ENCODE measurements around the gene C1orf53.
"Not testable (repeated sequence)": the region's sequence is repeated elsewhere in the genome, so short reads cannot be mapped to it uniquely, and the experiment has no call there.

C1orf53 gene

DNA sequence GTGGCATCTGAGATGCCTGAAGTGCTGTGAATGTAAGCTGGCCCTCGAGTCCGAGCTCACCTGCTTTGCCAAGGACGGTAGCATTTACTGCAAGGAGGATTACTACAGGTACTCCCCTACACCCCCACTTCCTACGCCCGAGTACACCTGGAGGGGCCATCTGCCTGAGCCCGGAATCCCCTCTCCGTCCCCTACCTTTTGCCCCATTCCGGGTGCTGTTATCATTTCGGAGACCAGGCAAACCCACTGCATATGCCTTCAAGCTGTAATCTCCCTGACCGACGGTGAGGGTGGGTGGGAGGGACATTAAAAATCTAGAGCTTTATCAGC, 17.6 kb downstream of the C1orf53 start:
- no peak for DNase-seq

DNA sequence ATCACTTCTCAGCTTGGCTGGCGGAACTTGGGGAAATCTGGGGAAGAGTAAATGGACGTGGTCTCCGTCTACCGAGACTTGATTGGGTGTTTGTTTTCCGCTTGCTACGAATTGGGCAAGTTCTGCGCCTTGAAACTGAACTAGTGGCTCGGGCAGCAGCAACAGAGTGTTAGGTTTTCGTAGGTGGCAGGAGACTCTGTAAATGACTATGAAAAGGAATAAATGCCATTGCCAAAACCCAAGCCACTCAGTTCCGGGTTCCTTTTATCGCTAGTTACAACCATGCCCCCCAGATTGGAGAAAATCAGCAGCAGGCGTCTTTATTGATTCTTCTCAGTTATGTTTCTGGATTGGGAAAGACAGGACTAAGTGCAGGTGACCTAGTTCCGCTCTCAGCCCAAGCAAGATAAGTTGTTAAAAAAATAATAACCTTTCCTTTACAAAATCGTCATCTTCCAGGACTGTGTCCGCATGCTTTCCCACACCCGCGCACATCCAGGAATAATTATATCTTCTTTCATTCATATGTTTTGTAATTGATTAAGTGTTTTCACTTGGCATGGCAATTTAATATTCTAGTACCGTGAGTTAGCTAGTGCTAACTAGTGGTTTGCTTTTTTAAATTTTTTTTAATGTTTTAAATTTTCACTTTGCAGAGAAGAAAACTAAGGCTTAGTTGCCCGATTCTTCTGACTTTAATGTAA, 18.1 kb downstream of the C1orf53 start:
- intact Hi-C loops (cut with DNase I), result loop anchor here (10.0 kb wide), 2 partner anchors 306 to 396 kb away; no protein-coding TSS in a partner anchor
- no peak for DNase-seq

More for the DNA sequence above, 17.6 kb downstream of the C1orf53 start:
- intact Hi-C loops (cut with DNase I), result loop anchor here (10.0 kb wide), 2 partner anchors 305 to 395 kb away; no protein-coding TSS in a partner anchor

DNA sequence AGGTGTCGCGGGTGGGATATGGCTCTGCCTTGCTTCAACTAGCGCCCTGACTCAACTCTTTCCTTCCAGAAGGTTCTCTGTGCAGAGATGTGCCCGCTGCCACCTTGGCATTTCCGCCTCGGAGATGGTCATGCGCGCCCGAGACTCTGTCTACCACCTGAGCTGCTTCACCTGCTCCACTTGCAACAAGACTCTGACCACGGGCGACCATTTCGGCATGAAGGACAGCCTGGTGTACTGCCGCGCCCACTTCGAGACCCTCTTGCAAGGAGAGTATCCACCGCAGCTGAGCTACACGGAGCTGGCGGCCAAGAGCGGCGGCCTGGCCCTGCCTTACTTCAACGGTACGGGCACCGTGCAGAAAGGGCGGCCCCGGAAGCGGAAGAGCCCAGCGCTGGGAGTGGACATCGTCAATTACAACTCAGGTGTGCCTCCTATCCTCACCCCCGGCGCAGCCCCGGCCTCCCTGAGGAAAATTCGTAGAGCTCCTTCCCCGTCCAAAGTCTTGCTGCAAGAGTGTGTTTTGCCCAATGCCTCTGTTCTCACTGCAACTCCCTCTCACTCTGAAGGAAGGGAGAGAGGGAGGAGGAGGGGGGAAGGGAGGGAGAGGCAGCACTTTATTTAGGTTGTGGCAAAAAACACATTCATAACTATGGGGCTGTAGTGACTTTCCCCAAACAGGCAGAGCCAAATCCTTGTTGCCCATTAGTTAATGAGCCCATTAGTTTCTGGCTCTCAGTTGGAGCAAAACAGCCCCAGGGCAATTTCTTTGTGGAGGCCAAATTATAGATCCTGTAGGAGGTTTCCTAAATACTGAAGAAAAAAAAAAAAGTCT, 19.0 kb downstream of the C1orf53 start:
- intact Hi-C loops (cut with DNase I), result loop anchor here (10.0 kb wide), 2 partner anchors 307 to 397 kb away; no protein-coding TSS in a partner anchor
- no peak for DNase-seq

DNA sequence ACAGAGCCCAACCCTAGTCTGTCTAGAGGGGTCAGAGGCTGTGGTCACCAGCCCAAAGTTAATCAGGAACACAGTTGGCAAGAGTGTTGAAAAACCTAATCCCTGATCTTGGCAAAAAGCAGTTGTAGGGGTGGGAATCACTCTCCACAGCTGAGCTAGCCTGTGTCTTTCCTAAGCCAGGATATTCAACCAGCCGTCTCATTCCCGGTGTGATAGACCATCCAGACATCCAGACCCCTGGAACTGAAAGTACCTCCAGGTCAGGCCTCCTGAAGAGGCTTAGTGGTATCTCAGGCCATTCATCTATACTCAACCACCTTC, 19.6 kb downstream of the C1orf53 start:
- DNase-seq, result no peak
- intact Hi-C loops (cut with DNase I), result loop anchor here (10.0 kb wide), 2 partner anchors 307 to 397 kb away; no protein-coding TSS in a partner anchor

DNA sequence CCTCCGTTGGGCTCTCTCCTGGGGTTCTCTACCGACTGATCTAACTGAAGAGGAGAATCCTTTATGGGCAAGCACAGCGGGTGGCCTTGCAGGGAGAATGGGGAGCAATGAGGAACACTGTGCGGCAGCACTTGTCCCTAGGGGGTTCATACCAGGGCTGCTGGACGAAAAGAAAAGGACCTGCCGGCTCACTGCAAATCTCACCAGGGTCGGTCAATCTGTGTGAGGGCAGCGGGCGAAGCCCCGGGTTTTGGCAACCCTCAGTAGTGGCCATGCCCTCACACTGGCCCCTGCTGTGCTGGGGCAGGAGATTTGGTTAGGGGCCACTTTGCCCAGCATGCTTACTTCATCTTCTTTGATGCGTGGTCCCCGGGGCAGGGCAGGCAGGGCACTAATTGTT, 20.6 kb downstream of the C1orf53 start:
- no peak for DNase-seq
- intact Hi-C loops (cut with DNase I), result loop anchor here (10.0 kb wide), 2 partner anchors 308 to 398 kb away; no protein-coding TSS in a partner anchor

DNA sequence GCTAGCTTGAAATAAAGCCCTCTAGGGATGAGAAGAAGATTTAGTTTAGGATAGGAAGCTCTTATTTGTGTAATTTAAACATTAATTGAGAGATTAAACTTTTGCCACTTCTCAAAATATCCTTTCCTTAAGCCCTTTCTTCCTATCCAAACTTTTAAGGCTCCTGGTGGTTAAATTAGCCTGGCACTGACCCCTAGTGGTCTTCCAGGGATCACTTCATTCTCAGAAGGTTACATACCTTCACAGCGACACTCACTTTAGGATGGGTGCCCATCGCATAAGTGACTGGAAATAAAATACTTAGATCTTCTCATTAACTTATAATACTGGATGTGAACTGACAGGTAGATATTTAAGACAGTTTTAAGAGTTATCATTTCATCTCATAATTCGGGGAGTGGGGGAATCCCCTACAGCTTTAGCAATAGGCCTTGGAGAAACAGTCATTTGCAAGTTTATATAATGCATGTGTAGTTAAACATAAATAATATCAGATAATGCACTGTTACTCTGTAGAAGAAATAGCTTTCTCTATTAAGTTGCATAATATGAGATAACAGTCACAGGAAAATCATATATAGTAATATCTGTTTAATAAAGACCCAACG, 22.2 kb downstream of the C1orf53 start:
- intact Hi-C loops (cut with DNase I), result loop anchor here (10.0 kb wide), 2 partner anchors 310 to 400 kb away; no protein-coding TSS in a partner anchor

DNA sequence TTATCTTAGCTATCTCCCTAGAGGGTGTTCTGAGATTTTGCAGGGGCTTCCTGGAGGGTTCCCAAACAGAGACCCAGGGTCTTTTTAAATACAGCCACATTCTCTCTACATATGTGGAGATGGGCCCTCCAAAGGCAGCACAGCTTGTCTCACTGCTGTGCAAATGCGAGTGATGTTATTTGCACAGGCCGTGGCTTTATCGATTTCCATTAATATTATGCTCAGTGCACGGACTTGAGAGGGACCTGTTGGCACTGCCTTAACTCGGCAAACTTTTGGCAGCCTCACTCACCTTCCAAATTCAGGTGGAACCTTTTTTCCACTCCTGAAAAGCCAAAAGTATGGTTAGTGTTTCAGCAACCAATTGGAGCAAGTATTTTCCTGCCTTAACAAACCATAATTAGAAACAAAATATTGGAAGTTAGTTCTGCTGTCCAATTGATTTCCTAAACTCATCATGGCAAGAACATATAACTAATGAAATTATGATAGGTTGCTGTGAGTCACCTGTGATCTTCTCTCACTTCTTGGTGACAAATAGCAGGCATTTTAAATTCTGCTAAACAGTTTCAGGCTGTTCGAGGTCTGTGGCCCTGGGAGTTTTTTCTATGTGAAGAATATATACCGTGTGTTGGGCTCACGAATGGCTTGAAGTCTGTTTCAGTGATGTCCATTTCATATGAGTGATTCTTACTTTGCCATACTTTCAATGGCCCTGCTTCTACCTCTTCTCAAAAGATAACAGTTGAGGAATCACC, 25.7 kb downstream of the C1orf53 start:
- intact Hi-C loops (cut with DNase I), result loop anchor here (10.0 kb wide), 2 partner anchors 313 to 403 kb away; no protein-coding TSS in a partner anchor
- DNase-seq, result no peak

More for the DNA sequence above, 22.2 kb downstream of the C1orf53 start:
- DNase-seq, result no peak

DNA sequence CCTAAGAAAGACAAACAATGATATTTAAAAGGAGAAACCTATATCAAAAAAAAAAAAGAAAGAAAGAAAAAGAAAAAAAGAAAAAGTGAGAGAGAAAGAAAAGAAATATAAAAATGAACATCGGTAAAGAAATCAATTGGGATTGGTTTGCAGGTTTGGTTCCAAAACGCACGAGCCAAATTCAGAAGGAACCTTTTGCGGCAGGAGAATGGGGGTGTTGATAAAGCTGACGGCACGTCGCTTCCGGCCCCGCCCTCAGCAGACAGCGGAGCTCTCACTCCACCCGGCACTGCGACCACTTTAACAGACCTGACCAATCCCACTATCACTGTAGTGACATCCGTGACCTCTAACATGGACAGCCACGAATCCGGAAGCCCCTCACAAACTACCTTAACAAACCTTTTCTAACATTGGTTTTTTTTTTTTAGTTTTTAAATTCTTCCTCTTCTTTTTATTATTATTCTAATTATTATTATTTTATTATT, 26.5 kb downstream of the C1orf53 start:
- intact Hi-C loops (cut with DNase I), result loop anchor here (10.0 kb wide), 2 partner anchors 314 to 404 kb away; no protein-coding TSS in a partner anchor
- DNase-seq, result no peak

DNA sequence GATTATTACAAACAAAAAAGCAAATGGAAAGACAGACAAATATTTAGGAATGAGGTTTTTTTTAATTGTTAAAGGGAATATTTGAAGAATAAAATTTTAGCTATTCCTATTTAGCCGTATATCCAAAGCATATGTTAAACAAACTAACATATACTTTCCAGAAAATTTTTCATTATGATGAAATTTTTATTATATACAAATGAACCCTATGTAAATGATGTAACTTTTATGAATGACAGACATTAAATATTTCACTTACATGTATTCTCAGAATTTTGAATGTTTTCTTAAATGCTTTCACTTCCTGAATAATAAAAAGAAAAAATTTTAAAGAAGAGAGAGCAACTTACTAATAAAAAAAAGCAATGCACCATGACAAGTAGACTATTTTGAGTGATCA, 30.6 kb downstream of the C1orf53 start:
- no peak for DNase-seq
- intact Hi-C loops (cut with DNase I), result no loop called here

DNA sequence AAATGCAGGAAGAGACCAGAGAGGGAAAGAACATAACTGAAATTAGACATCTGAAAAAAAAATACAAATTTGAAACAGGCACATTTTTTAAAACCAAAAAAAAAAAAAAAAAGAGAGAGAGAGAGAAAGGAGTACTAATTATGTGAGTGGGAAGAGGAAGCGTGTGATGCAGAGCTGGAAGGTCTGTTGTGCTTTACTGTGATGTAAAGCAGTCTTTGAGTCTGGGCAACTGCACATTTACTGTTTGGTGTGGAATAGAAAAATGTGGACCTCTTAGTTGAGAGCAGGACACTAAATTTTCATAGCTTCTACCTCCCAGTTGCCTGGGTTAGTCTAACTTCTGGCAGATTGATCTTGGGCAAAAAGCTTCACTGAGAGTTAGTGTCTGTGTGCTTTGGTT, 31.2 kb downstream of the C1orf53 start:
- intact Hi-C loops (cut with DNase I), result no loop called here
- DNase-seq, result no peak

DNA sequence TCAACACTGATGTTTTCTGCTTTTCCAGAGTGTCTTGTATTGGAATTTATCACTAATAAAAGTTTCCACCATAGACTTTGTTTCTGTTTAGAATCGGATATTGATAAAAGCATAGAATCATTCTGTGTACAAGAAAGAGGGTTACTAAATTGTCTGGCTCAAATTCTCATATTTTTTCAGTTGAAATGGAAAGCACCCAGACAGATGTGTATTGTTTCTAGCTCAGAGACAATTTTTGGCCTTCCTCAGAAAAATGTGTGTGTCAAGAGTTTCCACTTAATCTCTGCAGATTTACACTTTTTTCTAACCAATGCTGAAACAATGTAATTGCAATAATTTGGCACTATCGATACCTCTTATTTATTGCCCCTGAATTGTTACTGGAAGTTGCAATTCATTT, 35.0 kb downstream of the C1orf53 start:
- intact Hi-C loops (cut with DNase I), result no loop called here
- DNase-seq, result no peak

DNA sequence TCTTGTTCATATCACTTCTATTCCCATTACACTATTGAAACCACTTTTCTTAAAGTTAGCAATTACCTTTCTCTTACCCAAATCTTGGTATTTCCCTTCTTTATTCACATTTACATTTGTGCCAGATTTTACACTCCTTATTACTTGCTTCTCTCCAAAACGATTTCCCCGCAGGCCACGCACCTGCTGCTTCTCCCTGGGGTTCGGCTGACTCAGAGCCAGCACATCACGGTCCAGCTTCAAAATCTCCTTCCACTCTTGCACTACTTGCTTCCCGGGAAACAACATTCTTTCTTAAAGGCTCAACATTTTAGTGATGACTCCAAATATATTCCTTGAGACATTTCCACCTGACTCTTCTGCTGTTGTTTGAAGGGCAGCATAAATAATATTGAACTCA, 35.5 kb downstream of the C1orf53 start:
- no peak for DNase-seq
- intact Hi-C loops (cut with DNase I), result no loop called here

DNA sequence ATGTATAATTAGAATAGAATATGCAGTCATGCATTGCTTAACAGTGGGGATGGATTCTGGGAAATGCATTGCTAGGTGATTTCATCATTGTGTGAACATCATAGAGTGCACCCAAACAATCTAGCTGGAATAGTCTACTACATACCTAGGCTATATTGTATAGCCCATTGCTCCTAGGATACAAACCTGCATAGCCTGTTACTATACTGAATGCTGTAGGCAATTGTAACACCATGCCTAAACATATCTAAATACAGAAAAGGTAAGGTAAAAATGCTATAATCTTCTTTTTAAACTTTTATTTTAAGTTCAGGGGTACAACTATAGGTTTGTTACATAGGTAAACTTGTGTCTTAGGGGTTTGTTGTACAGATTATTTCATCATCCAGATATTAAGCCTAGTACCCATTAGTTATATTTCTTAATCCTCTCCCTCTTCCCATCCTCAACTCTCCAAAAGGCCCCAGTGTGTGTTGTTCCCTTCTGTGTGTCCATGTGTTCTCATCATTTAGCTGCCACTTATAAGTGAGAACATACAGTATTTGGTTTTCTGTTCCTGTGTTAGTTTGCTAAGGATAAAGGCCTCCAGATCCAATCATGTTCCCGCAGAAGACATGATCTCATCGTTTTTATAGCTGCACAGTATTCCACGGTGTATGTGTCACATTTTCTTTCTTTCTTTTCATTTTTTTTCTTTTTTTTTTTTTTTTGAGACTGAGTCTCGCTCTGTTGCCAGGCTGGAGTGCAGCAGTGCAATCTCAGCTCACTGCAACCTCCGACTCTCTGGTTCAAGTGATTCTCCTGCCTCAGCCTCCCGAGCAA, 36.9 kb downstream of the C1orf53 start:
- DNase-seq; intact Hi-C loops (cut with DNase I): not testable (repeated sequence)

DNA sequence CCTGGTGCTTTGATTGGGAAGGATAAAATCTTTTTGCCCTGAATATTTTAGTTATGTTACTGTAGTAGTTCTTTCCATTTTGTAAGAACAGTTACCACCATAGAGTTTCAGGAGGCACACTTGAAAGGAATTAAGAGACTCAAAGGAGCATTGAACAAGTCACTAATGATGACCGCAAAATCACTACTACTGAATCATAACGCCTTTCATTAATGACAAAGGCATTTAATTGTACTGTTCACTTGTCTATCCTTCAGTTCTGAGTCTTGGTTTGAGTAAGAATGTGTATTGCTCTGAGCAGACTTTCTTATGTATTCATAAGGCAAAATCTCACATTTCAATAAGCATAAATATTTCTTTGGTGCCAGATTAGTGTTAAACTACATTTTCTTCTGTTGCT, 39.6 kb downstream of the C1orf53 start:
- DNase-seq, result no peak
- intact Hi-C loops (cut with DNase I), result no loop called here

DNA sequence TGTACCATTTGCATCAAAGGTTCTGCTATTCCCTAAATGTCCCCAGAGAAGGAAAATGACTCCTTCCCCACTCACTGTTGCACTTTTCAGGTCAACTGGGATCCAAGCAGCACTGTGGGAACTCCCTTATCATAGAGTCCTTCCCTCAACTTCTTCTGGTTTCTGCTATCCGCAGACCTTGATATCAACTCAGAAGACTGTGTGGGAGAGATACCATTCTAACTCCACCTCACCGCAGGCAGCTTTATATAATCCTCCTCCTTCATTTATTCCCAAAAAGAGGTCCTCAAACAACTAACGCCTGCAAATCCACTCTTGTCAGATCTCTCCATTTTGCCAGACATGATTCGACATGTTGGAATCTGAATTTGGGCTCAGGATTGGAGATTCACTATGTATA, 42.1 kb downstream of the C1orf53 start:
- intact Hi-C loops (cut with DNase I), result no loop called here
- no peak for DNase-seq

DNA sequence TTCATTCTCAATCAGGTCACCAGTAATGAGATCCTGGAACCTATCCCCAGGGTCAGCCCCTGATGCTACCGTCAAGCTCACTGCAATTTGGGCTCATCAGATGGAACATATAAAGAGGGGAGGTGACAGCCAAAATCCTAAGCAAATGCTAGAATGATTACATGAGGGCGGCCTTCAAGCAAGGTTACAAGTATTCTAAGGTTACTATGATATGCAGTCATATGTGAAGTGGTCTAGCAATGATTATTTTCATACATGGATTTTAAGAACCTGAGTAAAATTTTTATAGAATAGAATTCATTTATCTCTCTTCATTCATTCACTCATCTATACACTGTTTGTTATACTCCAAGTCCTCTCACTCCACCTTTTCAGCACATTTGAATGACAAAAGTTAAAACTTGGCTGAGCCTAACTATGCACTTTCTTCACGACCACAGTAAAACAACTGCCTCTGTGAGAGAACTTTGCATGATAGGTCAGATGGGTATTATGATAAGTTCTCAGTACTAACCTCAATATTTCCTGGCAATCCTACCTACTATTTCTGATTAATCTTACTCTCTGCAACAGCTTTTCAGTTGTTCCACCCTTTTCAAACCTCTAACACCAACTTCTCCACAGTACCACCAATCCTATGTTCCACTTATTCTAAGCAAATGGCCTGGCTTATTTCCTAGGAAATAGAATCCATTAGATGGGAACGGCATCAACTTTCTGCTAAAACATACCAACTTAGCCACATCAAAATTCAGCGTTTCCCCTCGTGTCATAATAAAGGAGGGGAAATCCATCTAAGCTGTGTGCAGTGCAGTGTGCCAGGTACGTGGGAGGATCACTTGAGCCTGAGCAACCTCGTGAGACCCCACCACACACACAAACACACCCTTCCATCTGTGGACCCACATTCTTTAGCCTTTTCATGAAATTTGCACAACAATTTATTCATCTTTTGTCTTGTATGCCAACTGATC, 46.8 kb downstream of the C1orf53 start:
- DNase-seq, result no peak
- intact Hi-C loops (cut with DNase I), result no loop called here

DNA sequence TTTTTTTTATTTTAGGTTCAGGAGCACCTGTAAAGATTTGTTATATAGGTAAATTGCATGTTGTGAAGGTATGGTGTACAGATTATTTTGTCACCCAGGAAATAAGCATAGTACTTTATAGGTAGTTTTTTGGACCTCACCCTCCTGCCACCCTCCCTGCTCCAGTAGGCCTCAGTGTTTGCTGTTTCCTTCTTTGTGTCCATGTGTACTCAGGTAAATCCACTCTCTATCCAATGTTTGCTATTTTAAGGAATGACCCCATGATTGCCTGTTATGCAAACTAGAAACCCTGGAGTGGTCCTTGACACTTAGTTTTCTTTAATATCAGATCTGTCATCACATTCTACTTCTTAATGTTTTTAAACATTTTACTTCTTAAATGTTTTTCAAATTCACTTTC, 48.7 kb downstream of the C1orf53 start:
- intact Hi-C loops (cut with DNase I), result no loop called here
- no peak for DNase-seq

DNA sequence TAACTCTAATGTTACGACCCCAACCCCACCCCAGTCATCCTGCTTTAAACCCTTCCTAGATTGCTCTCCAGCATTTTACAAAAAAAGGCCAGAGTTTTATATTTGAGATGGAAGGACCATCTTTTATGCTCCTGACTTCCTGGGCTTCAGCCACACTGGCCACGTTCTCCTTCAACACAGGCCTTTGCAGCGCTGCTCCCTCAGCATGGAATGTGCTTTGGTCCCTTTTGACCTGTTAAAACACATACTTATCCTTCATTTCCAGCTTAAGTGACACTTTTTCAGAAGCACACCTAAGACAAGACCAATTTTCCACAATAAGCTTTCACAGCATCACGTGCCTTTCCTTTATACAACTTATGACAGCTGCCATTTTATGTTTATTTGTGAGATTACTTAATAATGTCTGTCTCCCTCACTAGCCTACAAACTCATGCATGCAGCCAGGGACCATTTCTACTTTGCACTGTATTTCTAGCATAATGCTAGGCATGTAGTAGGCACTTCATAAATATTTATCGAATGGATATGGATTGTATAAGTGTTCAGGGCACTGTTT, 49.3 kb downstream of the C1orf53 start:
- DNase-seq, result no peak

More for the DNA sequence above, 49.3 kb downstream of the C1orf53 start:
- intact Hi-C loops (cut with DNase I), result no loop called here

All from posterior cingulate gyrus (tissue), 11 donors.